Calu3 (cell line): ENCODE results near the gene COG8. TPM values are rescaled to one million over a fixed set of nuclear protein-coding genes. Genes with fewer than 3 reads are reported as not detected.

Source experiments
- BruUV-seq: library from RNA; stranded (reverse); fragments of 400-500 nt; replicated peaks from 2 replicates; lab custom pipeline; 2021; lab: Mats Ljungman, UMichigan
- CTCF ChIA-PET: fragments of 300-600 bp; sonication (Branson Sonifier 250); formaldehyde crosslinking; loops from one replicate; lab custom pipeline; 2022; ENCODE audit warnings: antibody characterized with exemption; lab: Charles Lee
- DNase-seq: peaks from one replicate; pipeline ENCODE4 v3.0.0; 2022
- H3K27ac Mint-ChIP-seq: one replicate; pipeline ENCODE4 v1.8.0; 2022; ENCODE audit warnings: mixed read lengths; ENCODE audit not compliant: unreplicated experiment
- H3K27me3 Mint-ChIP-seq: one replicate; pipeline ENCODE4 v1.8.0; 2022; ENCODE audit warnings: mixed read lengths; ENCODE audit not compliant: unreplicated experiment
- H3K36me3 Mint-ChIP-seq: one replicate; pipeline ENCODE4 v1.8.0; 2022; ENCODE audit warnings: mild to moderate bottlenecking, moderate library complexity, mixed read lengths; ENCODE audit not compliant: insufficient read depth, unreplicated experiment
- H3K4me1 Mint-ChIP-seq: one replicate; pipeline ENCODE4 v1.8.0; 2022; ENCODE audit warnings: mild to moderate bottlenecking, low read depth, mixed read lengths; ENCODE audit not compliant: unreplicated experiment
- H3K4me3 Mint-ChIP-seq: one replicate; pipeline ENCODE4 v1.8.0; 2022; ENCODE audit warnings: mild to moderate bottlenecking, low read depth, moderate library complexity, mixed read lengths; ENCODE audit not compliant: unreplicated experiment
- H3K9me3 Mint-ChIP-seq: one replicate; pipeline ENCODE4 v1.8.0; 2022; ENCODE audit warnings: low read depth, mixed read lengths; ENCODE audit not compliant: unreplicated experiment
- intact Hi-C: fragments of 100-400 bp; cut with micrococcal nuclease; formaldehyde crosslinking; loops from one replicate; pipeline ENCODE4 v1.10.0; 2022; ENCODE audit not compliant: unreplicated experiment
- total RNA-seq: library from RNA; stranded (reverse); gene quantifications from 2 replicates; pipeline ENCODE4 v1.2.3, GENCODE V29; 2022
- TF ChIP-seq, protein P1 (sequence below): fragments of 200-600 bp; IDR thresholded peaks from one replicate; pipeline ENCODE4 v1.8.0; 2022; ENCODE audit warnings: antibody characterized with exemption; ENCODE audit not compliant: unreplicated experiment

The COG8 gene
- total RNA-seq, 1 experiment from 2014 or later: 57.4 TPM

DNA sequence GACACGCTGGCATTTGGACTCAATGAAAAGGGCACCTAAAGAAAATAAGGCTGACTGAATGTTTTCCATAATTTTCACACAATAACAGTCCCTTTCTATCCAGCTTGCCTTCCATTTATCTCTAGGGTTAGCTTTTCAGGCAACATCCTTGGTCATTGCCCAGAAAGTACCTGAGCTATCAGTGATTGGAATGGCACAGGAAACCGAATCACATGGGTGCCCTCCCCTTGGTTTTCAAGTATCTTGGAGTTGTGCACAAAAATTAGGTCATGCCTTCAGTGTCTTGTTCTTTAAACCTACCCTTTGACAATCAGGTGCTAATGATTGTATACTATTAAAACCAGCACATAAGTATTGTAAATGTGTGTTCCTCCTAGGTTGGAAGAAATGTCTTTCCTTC lies 31.5 kb downstream of the COG8 start:
- peaks cover 20% of the 10 kb centered on the region for H3K36me3 Mint-ChIP-seq
- H3K4me3 Mint-ChIP-seq: no peak overlapping the region
- DNase-seq: no peak
- TF ChIP-seq, protein P1, sequence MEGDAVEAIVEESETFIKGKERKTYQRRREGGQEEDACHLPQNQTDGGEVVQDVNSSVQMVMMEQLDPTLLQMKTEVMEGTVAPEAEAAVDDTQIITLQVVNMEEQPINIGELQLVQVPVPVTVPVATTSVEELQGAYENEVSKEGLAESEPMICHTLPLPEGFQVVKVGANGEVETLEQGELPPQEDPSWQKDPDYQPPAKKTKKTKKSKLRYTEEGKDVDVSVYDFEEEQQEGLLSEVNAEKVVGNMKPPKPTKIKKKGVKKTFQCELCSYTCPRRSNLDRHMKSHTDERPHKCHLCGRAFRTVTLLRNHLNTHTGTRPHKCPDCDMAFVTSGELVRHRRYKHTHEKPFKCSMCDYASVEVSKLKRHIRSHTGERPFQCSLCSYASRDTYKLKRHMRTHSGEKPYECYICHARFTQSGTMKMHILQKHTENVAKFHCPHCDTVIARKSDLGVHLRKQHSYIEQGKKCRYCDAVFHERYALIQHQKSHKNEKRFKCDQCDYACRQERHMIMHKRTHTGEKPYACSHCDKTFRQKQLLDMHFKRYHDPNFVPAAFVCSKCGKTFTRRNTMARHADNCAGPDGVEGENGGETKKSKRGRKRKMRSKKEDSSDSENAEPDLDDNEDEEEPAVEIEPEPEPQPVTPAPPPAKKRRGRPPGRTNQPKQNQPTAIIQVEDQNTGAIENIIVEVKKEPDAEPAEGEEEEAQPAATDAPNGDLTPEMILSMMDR: no peak
- H3K27ac Mint-ChIP-seq: no peak overlapping the region
- intact Hi-C loops: no loop called here
- BruUV-seq: no TSS peak
- H3K9me3 Mint-ChIP-seq: no peaks in the 10 kb centered on the region
- CTCF ChIA-PET: no interaction called here
- H3K4me1 Mint-ChIP-seq: peaks cover 8% of the 10 kb centered on the region
- no peaks in the 10 kb centered on the region for H3K27me3 Mint-ChIP-seq

DNA sequence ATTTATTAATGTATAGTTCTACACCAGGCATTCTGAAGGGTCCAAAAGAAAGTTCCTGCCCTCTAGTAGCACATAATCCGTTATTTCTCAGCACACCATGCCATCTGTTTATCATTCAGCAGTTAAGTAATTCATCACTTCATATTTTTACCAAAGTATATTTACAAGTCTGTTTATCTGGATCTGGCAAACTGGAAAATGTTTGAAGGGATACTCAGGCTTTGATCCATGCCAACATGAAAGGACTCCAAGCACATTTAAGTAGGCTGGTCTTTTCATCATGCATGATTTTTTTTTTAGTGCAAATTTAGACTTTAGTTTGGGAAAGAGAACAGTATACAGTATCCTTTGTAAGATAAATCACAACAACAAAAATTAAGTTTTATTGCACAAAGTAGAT lies 32.3 kb downstream of the COG8 start:
- intact Hi-C loops: no loop called here
- Mint-ChIP-seq H3K27me3 (no peaks in the 10 kb centered on the region), H3K4me1 (peaks cover 3% of the 10 kb centered on the region), H3K9me3 (no peaks in the 10 kb centered on the region), H3K27ac (no peak overlapping the region), H3K36me3 (peaks cover 16% of the 10 kb centered on the region), H3K4me3 (no peak overlapping the region)
- TF ChIP-seq, protein P1: no peak
- BruUV-seq: no TSS peak
- CTCF ChIA-PET: no interaction called here
- no peak for DNase-seq

- no peak for DNase-seq
- no peaks in the 10 kb centered on the region for H3K9me3 Mint-ChIP-seq
- no peaks in the 10 kb centered on the region for H3K4me1 Mint-ChIP-seq
- H3K4me3 Mint-ChIP-seq: no peak overlapping the region
- no peaks in the 10 kb centered on the region for H3K27me3 Mint-ChIP-seq
- CTCF ChIA-PET: interaction anchor here (0.6 kb wide), 1 partner anchor 738 kb away, joined by 3 read pairs; no protein-coding TSS in a partner anchor
- peaks cover 5% of the 10 kb centered on the region for H3K36me3 Mint-ChIP-seq
- no TSS peak for BruUV-seq
- TF ChIP-seq, protein P1: no peak
- no peak overlapping the region for H3K27ac Mint-ChIP-seq
- intact Hi-C loops: no loop called here
These were observed 33.3 kb downstream of the COG8 start for GRCh38 chr16:69306031-69306430.

DNA sequence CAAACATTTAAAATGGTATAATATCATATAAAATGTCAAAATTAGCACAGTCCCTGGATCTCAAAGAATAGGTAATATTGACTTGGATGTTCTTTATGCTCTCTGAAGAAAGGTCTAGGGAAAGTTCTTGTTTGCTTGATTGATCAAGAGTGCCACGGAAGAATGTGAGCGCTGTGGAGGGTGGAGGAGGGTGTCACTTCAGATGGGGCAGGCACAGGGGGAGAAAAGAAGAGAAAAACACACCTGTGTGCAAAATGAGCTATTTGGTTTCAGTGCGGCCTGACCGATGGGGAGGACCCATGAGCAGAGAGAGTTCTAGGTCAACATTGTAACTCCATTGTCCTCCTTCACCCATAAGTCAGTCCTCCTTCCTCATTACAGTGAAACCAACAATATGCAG lies 37.1 kb downstream of the COG8 start:
- BruUV-seq: no TSS peak
- Mint-ChIP-seq H3K27me3 (no peaks in the 10 kb centered on the region), H3K9me3 (no peaks in the 10 kb centered on the region), H3K36me3 (no peaks in the 10 kb centered on the region), H3K4me1 (no peaks in the 10 kb centered on the region), H3K27ac (no peak overlapping the region), H3K4me3 (no peak overlapping the region)
- CTCF ChIA-PET: no interaction called here
- intact Hi-C loops: no loop called here
- TF ChIP-seq, protein P1: no peak
- no peak for DNase-seq
